ENCODE measurements around the gene CEP128. TPM values are rescaled to one million over a fixed set of nuclear protein-coding genes. Genes with fewer than 3 reads are reported as not detected.

The CEP128 gene
- total RNA-seq, 2 experiments from 2014 or later, result 71.9 to 137 TPM

DNA sequence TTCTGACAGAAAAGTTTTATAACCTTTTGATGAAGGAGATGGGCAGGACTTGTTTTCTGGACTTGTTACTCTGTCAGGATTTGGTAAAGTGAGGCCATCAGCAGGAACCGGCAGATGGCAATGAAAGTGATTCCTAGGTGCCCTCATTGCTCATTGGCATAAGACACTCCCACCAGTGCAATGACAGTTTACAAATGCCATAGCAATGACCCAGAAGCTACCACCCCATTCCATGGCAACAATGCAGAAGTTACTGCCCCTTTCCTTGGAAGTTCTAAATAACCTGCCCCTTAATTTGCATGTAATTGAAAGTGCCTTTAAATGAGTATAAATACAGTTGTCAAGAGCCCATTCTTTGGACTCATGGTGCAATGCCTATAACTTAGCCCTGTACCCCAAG lies 222.6 kb downstream of the CEP128 start:
- CTCF ChIA-PET (ENCODE audit: unreplicated experiment), result no interaction called here
- H3K4me3 ChIP-seq (ENCODE audit: low read depth, low read length, poor library complexity, severe bottlenecking), result no peak overlapping the region
- no peak overlapping the region for H3K27ac ChIP-seq (ENCODE audit: low read depth, low read length, poor library complexity, severe bottlenecking)
- POLR2A ChIA-PET, result no interaction called here
- no peak for DNase-seq (ENCODE audit: low spot score)
- no peaks in the 10 kb centered on the region for H4K20me1 ChIP-seq (ENCODE audit: insufficient read depth, low read length)
- TF ChIP-seq, protein P1, sequence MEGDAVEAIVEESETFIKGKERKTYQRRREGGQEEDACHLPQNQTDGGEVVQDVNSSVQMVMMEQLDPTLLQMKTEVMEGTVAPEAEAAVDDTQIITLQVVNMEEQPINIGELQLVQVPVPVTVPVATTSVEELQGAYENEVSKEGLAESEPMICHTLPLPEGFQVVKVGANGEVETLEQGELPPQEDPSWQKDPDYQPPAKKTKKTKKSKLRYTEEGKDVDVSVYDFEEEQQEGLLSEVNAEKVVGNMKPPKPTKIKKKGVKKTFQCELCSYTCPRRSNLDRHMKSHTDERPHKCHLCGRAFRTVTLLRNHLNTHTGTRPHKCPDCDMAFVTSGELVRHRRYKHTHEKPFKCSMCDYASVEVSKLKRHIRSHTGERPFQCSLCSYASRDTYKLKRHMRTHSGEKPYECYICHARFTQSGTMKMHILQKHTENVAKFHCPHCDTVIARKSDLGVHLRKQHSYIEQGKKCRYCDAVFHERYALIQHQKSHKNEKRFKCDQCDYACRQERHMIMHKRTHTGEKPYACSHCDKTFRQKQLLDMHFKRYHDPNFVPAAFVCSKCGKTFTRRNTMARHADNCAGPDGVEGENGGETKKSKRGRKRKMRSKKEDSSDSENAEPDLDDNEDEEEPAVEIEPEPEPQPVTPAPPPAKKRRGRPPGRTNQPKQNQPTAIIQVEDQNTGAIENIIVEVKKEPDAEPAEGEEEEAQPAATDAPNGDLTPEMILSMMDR (conservative IDR thresholded peaks at IDR 0.05; ENCODE audit: low read length), result no peak
- no peak overlapping the region for H3K4me2 ChIP-seq (ENCODE audit: low read length)
- H3K4me1 ChIP-seq (ENCODE audit: insufficient read depth, low read length, poor library complexity, severe bottlenecking), result no peaks in the 10 kb centered on the region
- no TSS peak for BruUV-seq (replicated peaks)
- no peaks in the 10 kb centered on the region for H3K9me2 ChIP-seq (ENCODE audit: insufficient read depth, low read length)
- intact Hi-C loops (cut with micrococcal nuclease; ENCODE audit: unreplicated experiment), result no loop called here
- no peak overlapping the region for H2AFZ ChIP-seq (ENCODE audit: low read length)
- H3K9me3 ChIP-seq (ENCODE audit: low read length), result no peaks in the 10 kb centered on the region
- H3K36me3 ChIP-seq (ENCODE audit: insufficient read depth, low read length), result no peaks in the 10 kb centered on the region; the same call in 1 of the 2 replicates
- no peaks in the 10 kb centered on the region for H3K79me2 ChIP-seq (ENCODE audit: insufficient read depth, low read depth, low read length)

DNA sequence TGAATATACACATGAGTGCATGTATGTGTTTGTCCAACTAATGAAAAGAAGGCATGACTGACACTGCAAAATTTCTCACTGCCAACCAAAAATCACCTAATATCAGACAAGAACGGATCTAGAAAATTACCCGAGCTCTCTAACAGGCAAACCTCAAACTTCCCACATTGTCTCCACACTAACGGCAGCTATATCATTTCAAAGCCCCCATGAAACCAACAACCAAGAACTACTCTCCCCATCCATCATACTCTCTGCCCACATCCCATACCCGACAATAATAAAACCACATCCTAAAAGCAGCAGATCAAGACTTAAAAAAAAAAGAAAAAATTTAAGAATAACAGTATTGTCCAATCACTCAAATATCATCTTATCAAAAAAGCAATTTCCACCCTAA lies 227.1 kb downstream of the CEP128 start:
- Histone ChIP-seq H3K4me3 (ENCODE audit: low read depth, low read length, poor library complexity, severe bottlenecking) (no peak overlapping the region), H3K4me1 (ENCODE audit: insufficient read depth, low read length, poor library complexity, severe bottlenecking) (no peaks in the 10 kb centered on the region), H3K4me2 (ENCODE audit: low read length) (no peak overlapping the region), H3K36me3 (ENCODE audit: insufficient read depth, low read length) (no peaks in the 10 kb centered on the region; the same call in 1 of the 2 replicates), H4K20me1 (ENCODE audit: insufficient read depth, low read length) (no peaks in the 10 kb centered on the region), H3K9me3 (ENCODE audit: low read length) (no peaks in the 10 kb centered on the region), H3K9me2 (ENCODE audit: insufficient read depth, low read length) (no peaks in the 10 kb centered on the region), H3K27ac (ENCODE audit: low read depth, low read length, poor library complexity, severe bottlenecking) (no peak overlapping the region), H3K79me2 (ENCODE audit: insufficient read depth, low read depth, low read length) (no peaks in the 10 kb centered on the region), H2AFZ (ENCODE audit: low read length) (no peak overlapping the region)
- BruUV-seq (replicated peaks), result no TSS peak
- no peak for DNase-seq (ENCODE audit: low spot score)
- TF ChIP-seq EZH2phosphoT487 (IDR thresholded peaks at IDR 0.05; ENCODE audit: borderline replicate concordance, low read depth, low read length), result no peak
- TF ChIP-seq, protein P1 (conservative IDR thresholded peaks at IDR 0.05; ENCODE audit: low read length), result no peak
- CTCF ChIA-PET (ENCODE audit: unreplicated experiment), result no interaction called here
- POLR2A ChIA-PET, result interaction anchor here (0.6 kb wide), 1 partner anchor 526 kb away, joined by 3 read pairs; no protein-coding TSS in a partner anchor
- intact Hi-C loops (cut with micrococcal nuclease; ENCODE audit: unreplicated experiment), result no loop called here

DNA sequence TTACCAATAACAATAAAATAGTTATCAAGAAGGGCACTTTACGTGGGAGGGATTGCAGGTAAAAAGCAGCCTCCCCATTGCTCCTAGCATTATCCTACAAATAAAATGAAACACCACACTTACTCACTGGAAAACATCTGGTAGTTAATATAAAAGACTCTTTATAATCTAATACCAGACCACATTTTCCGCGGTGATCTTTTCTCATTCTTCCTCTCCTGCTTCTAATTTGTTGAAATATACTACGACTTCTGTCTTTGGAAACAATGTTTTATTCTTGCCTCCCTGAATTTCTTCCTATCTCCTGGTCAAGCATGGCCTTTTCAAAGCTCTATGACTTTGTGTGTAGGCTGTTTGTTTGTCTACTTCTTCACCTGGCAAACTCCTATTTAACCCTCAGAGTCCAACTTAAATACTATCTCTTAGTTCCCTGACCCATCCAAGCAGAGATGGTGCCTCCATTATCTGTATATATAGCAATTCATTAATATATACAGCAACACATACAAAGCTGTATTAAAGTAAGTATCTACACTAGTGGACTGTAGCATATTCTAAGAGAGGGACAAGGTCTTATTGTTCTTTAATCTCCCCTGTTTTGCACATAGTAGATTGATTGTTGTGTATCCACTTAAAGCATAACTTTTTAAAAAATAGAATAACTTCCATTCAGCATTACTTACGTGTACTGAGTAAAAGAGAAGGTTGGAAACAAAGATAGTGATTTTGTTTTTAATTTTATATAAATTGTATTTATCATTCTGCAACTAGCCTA lies 228.3 kb downstream of the CEP128 start:
- ChIA-PET CTCF (ENCODE audit: unreplicated experiment) (no interaction called here), POLR2A (interaction anchor here (0.6 to 0.9 kb wide), 2 partner anchors 9 to 299 kb away, joined by 4 to 7 read pairs; no protein-coding TSS in a partner anchor)
- Histone ChIP-seq H3K9me2 (ENCODE audit: insufficient read depth, low read length) (no peaks in the 10 kb centered on the region), H3K4me1 (ENCODE audit: insufficient read depth, low read length, poor library complexity, severe bottlenecking) (no peaks in the 10 kb centered on the region), H3K27ac (ENCODE audit: low read depth, low read length, poor library complexity, severe bottlenecking) (no peak overlapping the region), H3K9me3 (ENCODE audit: low read length) (no peaks in the 10 kb centered on the region), H4K20me1 (ENCODE audit: insufficient read depth, low read length) (no peaks in the 10 kb centered on the region), H3K36me3 (ENCODE audit: insufficient read depth, low read length) (no peaks in the 10 kb centered on the region; the same call in 1 of the 2 replicates), H3K4me2 (ENCODE audit: low read length) (no peak overlapping the region), H2AFZ (ENCODE audit: low read length) (no peak overlapping the region), H3K79me2 (ENCODE audit: insufficient read depth, low read depth, low read length) (no peaks in the 10 kb centered on the region), H3K4me3 (ENCODE audit: low read depth, low read length, poor library complexity, severe bottlenecking) (no peak overlapping the region)
- TF ChIP-seq, protein P1 (conservative IDR thresholded peaks at IDR 0.05; ENCODE audit: low read length), result no peak
- no peak for TF ChIP-seq EZH2phosphoT487 (IDR thresholded peaks at IDR 0.05; ENCODE audit: borderline replicate concordance, low read depth, low read length)
- BruUV-seq (replicated peaks), result no TSS peak
- intact Hi-C loops (cut with micrococcal nuclease; ENCODE audit: unreplicated experiment), result no loop called here
- DNase-seq (ENCODE audit: low spot score), result no peak

Measured in OCI-LY7 (cell line).